Activated T-helper 1 cell treated with anti-CD3 and anti-CD28 coated beads, Interleukin-2, amount 50 U/mL, for 16 hours (primary cell): Measurements from ENCODE around the gene CEP112.
A peak's percentile ranks its signal among the peaks of the same experiment; 100 is the strongest.
"Not testable (repeated sequence)": the region's sequence is repeated elsewhere in the genome, so short reads cannot be mapped to it uniquely, and the experiment has no call there.

Experiments
- DNase-seq, 2 donors: peaks; one replicate each; pipeline ENCODE4 v3.0.0-alpha.2; 2020; ENCODE audit warnings: low read depth in 1 of 2, low spot score in 1 of 2

Gene CEP112

DNA sequence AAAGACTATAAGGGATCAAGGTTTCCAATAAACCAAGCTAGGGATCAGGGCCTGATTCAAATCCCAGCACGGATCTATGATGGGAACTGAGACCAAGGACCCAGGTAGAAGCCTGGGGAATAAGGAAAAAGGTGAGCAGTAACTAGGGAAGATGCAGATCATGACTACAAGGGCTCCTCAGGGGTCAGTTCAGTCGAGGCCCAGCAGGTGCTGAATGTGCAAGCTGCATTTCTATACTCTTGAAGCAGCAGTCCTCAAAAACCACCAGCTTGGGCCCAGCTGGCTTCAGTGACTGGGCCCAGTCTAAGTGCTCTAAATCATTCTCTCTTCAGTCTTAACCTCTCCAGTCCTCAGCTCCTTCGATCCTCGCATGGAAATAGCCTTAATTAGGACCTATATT is 401.7 kb downstream of the CEP112 start:
- DNase-seq = no peak

DNA sequence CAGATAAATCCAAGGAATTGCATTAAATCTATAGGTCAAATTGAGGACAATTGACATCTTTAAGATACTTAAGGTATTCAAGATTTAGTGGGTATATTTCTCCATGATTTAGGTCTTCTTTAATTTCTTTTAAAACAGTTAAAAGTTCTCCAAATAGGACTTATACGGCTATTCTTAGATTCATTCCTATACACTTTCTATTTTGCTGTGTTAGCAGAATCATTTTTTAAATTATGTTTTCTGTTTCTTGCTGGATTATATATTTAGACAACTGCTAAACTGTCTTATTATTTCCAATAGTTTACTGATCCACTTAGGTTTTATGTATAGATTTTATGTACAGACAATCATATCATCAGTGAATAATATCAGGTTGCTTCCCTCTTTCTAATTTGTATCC is 404.4 kb downstream of the CEP112 start:
- no peak for DNase-seq

DNA sequence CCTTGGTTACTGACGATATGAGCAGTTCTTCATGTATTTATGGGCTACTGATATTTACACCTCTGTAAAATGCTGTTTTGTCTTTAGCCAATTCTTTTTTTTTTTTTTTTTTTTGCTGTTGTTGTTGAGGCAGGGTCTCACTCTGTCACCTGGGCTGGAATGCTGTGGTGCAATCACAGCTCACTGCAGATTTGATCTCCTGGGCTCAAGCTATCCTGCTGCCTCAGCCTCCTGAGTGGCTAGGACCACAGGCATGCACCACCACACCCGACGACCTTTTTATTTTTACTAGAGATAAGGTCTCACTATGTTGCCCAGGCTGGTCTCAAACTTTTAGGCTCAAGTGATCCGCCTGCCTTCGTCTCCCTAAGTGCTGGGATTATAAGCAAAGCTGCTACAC is 405.5 kb downstream of the CEP112 start:
- no peak for DNase-seq

GRCh38 chr17:65785109-65785508 is 406.8 kb downstream of the CEP112 start:
- DNase-seq = no peak

GRCh38 chr17:65783845-65784334 is 408.0 kb downstream of the CEP112 start:
- DNase-seq = no peak

DNA sequence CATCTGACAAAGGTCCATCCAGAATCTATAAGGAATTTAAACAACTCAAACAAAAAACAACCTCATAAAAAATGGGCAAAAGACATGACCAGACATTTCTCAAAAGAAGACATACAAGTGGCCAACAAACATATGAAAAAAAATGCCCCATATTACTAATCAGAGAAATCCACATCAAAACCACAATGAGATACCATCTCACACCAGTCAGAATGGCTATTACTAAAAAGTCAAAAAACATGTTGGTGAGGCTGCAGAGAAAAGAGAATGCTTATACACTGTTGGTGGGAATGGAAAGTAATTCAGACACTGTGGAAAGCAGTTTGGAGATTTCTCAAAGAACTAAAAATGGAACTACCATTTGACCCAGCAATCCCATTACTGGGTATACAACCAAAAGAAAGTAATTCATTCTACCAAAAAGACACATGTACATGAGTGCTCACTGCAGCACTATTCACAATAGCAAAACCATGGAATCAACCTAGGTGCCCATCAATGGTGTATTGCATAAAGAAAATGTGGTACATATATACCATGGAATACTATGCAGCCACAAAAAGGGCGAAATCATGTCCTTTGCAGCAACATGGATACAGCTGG is 409.7 kb downstream of the CEP112 start:
- DNase-seq = not testable (repeated sequence)

- no peak for DNase-seq
These were observed 411.8 kb downstream of the CEP112 start for GRCh38 chr17:65780111-65780510.

GRCh38 chr17:65776890-65777289 is 415.0 kb downstream of the CEP112 start:
- no peak for DNase-seq

DNA sequence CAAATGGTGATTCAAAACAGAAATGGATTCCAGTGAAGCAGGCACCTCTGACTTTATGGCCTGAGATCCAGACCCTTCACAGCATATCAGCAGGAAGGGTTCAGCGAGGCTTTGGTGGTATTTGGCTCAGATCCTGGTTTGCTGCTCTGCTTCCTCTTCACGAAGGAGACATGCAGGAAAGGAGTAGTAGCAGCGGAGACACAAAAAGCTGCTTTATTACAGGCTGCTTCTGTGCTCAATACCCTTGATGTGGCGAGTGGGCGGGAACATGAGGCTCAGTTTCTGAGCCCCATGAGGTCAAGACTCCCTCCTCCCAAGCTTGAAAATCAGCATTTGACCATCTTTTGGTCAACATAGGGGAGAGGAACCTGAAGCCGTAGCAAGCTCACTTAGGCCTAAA is 417.1 kb downstream of the CEP112 start:
- no peak for DNase-seq

- no peak for DNase-seq
These were observed 418.9 kb downstream of the CEP112 start for GRCh38 chr17:65772989-65773388.

DNA sequence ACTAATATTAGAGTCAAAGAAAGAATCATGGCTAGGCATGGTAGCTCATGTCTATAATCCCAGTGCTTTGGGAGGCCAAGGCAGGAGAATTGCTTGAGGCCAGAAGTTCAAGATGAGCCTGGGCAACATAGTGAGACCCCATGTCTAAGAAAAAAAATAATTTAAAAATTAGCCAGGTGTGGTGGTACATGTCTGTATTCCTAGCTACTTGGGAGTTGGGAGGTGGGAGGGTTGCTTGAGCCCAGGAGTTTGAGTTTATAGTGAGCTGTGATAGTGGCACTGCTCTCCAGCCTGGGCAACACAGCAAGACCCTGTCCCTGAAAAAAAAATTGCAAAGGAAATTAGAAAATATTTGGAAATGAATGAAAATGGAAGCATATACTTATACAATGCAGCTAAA is 420.2 kb downstream of the CEP112 start:
- DNase-seq = no peak

GRCh38 chr17:65763786-65764185 is 428.1 kb downstream of the CEP112 start:
- no peak for DNase-seq

GRCh38 chr17:65762973-65763372 is 429.0 kb downstream of the CEP112 start:
- no peak for DNase-seq

- DNase-seq = no peak
These were observed 432.4 kb downstream of the CEP112 start for GRCh38 chr17:65759532-65759931.

GRCh38 chr17:65756760-65757159 is 435.2 kb downstream of the CEP112 start:
- DNase-seq = no peak

DNA sequence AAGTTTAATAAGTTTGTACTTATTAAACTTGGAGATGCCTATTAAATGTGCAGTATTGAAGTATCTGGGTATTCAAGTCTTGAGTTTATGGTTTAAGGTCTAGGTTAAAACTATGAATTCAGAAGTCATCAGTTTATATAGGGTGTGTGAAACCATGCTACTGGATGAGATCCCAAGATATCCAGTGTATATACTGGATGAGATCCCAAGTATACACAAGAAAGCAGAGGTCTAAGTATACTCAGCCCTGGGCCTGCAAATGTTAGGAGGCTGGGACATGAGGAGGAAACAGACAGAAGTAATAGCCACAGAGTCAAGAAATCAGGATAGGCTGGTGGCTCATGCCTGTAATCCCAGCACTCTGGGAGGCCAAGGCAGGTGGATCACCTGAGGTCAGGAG is 436.1 kb downstream of the CEP112 start:
- no peak for DNase-seq

DNA sequence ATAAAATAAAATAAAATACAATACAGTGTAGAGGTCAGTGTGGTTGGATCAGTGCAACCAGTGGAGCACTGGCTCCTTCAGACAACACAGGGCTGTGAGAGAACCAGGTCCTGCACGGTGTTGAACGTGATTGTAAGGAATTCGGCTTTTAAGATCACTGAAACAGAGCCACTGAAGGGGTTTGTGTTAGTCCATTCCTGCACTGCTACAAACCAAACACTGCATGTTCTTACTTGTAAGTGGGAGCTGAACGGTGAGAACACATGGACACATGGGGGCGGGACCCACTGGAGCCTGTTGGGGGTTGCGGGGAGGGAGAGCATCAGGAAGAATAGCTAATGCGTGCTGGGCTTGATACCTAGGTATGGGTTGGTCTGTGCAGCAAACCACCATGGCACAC is 437.3 kb downstream of the CEP112 start:
- DNase-seq = no peak

DNA sequence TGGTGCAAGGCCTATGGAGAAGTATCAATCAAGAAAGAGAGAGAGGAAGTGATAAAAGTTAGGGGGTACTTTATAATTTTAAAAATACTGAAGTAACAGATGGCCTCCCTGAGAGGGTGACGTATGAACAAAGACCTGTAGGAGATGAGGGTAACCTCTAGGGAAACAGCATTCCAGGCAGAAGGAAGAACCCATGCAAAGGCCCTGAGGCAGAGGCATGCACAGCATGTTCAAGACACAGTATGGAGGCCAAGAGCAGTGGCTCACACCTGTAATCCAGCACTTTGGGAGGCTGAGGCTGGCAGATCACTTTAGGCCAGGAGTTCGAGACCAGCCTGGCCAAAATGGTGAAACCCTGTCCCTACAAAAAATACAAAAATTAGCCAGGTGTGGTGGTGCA is 437.9 kb downstream of the CEP112 start:
- no peak for DNase-seq

- no peak for DNase-seq
These were observed 438.6 kb downstream of the CEP112 start for GRCh38 chr17:65753348-65753747.

- no peak for DNase-seq
These were observed 440.7 kb downstream of the CEP112 start for GRCh38 chr17:65751263-65751662.

DNA sequence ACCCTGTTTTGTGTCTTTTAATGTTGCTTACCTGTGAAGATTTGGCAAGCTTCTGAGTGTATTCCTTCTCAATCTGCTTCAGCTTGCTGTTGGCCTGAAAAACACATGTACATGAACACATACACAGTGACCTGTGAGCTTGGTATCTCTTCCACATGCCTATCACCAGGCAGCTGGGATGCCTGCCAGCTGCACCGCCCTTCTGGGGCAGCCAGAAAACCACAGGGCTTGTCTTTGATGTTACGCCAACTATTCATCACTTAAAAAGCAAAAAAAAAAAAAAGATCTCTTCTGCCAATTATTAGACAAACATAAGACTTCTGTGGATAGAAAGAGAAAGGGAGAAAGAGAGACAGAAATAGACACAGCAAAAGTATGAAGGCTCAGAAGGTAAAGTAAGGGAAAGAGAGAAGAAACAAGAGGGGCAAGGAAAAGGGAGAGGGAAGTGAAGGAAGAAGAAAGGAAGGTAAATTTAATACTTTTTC is 441.3 kb downstream of the CEP112 start:
- DNase-seq = peak in 1 of 2 donors; percentile 7

DNA sequence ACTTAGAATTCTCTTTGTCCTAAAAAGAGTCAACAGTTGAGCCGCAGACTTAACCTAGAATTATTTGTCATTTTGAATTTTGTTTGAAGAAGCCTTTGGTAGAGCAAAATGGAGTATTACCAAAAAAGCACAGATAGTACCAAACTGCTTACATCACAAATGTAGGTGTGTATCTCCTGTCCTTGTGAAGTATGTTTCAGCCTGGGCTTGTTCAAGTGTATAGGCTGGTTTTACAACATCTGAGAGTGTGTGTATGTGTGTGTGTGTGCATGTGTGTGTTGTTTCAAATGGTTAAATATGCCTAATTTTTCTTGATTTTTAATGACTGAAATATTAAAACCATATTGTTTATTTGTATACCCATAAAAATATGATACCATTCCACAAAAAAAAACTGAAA is 441.8 kb downstream of the CEP112 start:
- DNase-seq = no peak

DNA sequence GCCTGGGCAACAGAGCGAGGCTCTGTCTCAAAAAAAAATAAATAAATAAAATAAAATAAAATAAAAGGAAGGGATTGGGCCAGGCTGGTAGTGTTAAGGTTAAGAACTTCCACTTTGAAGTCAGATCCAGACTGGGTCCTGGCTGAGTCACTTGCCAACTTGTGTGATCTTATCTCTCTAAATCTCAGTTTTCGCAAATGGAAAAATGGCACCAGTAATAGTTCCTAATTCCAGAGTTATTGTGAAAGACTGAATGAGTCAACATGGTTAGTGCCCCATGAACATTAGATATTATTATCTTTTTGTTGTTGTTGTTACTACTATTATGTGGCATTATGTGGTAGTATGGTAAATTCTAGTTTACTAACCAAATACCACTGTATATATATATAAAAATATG is 442.5 kb downstream of the CEP112 start:
- DNase-seq = no peak
